GM19395 (cell line): ENCODE results near the gene STK4.
"Not testable (repeated sequence)": the region's sequence is repeated elsewhere in the genome, so short reads cannot be mapped to it uniquely, and the experiment has no call there.

Source experiments
- ATAC-seq: cut with Tn5 transposase; IDR thresholded peaks from one replicate; pipeline ENCODE4 v1.9.1; 2021; ENCODE audit warnings: mild to moderate bottlenecking, moderate library complexity; ENCODE audit not compliant: unreplicated experiment

The STK4 gene

DNA sequence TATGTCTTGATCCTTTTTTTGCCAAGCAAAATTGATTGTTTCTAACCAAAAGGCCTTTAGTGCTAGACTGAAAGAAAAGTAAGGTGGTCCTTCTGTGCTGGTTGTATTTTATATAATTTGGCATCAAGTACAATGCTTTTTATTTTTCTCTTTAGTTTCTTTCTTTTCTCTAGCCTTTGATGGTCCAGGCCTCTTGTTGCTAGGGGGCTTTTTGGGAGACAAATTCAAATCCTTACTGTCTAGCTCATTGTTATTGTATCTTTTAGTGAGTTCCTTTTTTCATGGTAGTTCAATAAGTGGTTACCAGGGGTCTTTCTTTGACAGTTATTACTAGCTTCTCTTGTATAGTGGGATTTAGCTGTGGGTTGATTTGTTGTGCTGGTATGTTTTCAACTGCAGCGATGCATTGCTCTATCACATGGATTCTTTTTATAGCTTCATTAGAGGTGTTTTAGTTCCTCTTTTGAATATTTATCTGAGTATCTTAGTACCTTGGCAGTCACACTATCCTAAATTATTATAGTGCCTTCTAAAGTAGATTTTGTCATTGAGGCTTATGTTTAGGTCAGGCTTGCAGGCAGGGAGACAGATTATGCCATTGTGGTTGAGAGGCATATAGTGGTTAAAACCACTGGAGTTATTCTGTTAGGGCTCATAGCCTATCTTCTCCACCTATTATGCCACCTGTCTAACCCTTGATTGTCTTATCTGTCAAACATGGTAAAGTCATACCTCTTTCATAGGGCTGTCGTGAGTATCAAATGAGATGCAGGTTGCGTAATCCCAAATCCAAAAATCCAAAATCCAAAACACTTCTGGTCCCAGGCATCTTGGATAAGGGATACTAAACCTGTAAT lies 85.1 kb downstream of the STK4 start:
- no peak for ATAC-seq

DNA sequence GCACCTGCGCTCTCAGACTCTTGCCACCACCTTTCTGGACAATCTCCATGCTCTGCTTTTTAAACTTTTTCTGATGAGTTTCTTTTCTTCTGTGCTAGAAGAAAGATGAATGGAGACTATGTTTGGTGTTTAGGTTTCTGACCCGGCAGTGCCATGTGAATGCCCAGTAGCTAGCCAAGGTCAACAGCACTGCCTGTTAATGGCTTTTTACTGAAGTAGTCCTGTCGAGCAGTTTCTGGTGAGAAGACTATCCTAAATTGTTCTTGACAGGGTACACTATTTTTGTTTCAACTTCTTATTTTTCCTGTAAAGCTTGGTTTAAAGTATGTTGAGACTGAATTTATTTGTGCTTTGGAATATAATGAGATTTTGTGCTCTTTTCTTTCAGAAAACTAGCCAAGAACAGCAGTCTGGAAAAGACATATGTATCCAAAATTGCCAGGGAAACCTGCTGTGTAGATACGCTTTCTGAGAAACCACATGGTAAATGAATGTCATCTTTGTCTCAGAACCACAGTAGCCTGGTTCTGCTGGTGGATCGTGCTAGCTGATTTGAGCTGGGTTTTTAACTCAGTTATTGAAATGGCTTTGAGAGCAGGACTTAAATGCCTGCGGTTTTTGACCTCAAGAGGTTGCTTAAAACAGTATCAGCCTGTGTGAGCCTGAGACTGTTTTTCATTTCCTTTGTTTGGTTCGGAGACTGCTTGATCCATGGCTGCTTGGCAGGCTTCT lies 86.6 kb downstream of the STK4 start:
- peak; percentile 76 for ATAC-seq

DNA sequence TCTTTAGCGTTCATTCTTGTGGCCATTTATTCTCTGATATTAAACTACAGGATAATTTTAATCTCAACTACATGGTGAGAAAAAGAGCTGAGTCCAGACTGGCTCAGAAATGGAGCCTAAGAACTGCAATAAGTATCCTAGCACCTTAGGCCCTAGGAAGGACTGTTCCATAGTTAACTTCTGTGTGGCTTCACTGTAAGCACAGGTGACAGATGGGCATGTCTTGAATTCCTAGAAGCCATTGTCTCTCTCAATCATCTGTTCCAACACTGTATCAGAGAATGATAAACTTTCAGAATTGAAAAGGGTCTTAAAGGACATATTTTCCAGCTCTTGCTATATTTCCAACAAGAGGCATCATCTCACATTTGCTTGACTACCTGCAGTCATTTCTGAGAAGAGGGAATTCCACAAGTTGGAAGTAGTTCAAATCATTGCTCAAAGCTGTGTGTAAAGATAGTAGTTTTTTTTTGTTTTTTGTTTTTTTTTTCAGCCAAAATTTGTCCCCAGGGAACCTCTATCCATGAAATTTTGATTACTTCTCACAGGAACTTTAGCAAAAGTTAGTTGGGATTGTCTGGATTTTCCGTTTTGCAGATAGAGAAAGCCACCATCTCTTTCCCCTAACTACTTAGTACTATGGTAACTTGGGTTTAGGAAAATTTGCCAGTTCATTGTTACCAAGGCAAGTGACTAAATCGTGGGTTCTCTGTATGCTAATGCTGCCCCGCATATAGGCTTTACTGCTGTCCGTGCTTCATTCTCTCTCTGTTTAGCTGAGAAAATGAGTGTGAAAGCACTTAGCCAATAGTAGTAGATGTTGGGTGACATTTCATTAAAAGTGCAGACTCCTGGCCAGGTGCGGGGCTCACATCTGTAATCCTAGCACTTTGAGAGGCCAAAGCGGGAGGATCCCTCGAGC lies 87.4 kb downstream of the STK4 start:
- peak; percentile 33 for ATAC-seq

DNA sequence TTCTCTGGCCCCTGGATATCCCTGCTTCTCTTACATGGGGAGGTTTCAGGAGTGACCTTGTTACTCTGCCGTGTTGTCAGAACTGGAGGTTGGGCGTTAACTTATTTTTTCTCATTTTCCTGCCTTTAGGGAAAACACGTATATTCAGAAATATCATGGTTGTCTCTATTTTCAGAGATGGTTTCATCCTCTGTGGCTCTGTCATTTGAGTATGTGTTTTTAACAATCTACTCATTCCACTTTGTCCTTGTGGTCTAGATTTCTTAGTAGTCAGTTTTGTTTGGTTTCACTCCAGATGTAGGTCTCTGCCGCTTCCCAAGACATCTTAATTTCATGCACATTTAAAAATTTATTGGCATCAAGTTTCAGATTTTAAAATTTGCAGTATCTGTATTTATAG lies 88.7 kb downstream of the STK4 start:
- no peak for ATAC-seq

- ATAC-seq: no peak
Observed at GRCh38 chr20:45056473-45057173, 90.3 kb downstream of the STK4 start.

DNA sequence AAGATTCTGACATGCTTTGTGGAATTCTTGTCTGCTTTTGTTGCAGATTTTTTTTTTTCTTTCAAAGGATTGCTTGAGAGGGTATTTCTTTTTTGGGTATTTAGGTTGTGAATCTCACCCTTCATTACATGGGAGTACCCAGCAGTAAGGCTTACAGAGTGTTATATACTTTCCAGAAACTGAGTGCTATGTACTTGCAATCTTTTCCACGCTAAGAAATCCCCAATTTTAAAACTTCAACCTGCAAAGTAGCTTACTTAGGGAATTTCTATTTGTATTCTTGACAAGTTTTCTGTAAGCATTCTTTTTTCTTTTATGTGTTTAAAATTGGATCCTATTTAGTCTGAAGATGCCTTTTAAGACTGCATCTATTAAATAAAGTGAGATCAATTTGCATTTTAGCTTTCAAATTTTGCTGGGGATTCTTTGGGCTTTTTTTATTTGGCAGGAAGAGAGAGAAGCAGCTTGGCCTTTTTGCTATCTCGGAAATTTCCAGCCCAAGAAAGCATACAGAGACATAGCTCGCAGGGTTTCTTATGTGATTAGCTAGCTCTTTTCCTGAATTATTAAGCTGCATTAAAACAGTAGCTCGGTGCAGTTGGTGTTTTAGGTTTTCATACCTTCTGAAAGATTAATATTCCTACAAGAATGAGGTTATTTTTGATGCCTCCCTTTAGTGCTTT lies 92.0 kb downstream of the STK4 start:
- ATAC-seq: no peak

DNA sequence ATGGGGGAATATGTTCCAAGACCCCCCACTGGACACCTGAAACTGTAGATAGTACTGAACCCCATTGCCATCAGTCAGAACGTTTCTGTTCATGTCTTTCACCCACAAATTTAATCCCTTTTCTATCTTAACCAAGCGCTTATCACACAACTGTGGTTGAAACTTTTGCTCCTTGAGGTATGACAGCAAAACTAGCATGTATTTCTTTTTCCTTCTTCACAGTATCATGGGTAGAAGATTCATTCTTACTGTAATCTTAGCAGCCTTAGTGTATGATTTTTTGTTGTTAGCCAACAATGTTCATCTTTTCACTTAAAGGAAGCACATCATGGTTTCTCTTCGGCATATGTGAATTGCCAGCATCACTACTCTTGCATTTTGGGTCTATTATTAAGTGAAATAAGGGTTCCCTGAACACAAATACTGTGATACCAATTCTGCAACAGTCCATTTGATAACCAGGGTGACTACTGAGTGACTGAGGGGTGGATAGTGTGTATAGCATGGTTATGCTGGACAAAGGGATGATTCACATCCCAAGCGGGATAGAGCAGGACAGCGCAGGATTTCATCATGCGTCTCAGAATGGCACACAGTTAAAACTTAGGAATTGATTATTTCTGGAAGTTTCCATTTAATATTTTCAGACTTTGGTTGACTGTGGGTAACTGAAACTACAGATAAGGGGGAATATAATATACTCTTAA lies 92.9 kb downstream of the STK4 start:
- ATAC-seq: no peak

DNA sequence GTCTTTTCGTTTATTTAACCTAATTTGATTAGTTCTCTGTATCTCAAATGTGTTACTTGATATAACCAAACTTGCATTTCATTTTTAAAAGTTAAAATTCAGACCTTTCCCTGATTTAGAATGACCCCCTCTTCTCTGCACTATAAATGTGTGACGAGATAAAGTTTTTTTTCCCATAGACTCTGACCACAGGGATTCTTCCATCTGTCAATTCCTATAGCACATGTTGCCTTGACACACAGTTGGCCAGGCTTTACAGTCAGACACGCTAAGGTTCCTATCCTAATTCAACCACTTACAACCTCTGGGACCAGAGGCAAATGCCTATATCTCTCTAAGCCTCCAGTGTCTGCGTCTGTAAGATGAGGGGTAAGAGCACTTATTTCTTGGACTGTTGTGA lies 94.0 kb downstream of the STK4 start:
- no peak for ATAC-seq

DNA sequence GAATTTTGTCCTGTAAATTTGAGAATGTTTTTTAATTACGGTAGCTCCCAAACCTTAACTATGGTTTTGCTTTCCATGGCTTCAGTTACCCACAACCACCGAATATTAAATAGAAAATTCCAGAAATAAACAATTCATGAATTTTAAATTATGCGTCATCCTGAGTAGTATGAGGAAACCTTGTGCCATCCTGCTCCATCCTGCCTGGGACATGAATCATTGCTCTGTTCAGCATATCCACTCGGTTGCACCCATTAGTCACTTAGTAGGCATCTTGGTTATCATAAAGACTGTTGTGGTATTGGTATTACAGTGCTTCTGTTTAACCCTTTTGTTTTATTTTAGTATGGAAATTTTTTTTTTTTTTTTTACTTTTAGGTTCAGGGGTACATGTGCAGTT lies 94.9 kb downstream of the STK4 start:
- ATAC-seq: no peak

GRCh38 chr20:45063107-45063506 lies 96.8 kb downstream of the STK4 start:
- not testable (repeated sequence) for ATAC-seq

- ATAC-seq: no peak
Observed at GRCh38 chr20:45064812-45065211, 98.5 kb downstream of the STK4 start.

DNA sequence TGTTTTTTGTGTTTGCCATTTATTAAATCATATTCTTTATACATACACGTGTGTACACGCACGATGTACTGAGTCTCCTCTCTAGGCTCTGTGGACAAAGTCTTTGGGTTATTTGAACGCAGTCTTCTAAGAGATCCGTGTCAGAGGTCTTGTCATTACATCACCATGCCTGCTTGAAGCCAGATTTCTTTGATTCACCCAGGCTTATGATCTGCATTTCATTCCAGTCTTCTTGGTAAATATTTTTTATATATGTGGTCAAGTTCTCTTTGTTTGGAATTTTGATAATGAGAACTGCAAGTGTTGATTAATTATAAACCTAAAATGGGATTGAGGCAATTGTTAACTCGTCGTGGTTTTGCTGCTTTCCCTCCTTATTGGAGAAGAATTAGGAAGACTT lies 100.1 kb downstream of the STK4 start:
- ATAC-seq: no peak

DNA sequence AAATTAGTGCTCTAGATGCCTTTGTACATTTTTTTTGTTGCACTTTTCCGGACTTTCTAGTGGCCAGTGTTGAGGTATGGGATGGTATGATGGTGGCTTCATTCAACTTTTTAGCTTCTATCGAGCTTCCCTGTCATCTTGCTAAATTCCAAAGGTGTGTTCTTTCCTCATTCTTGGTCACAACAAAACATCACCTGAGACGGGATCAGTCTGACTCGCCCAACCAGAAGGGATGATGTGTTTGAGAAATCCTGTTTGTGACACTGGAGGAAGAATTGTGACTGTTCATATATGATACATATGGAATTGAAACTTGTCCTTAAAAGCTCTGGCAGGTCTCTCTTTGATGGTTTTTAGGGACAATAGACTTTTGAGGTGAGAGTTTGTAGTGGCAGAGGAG lies 100.8 kb downstream of the STK4 start:
- ATAC-seq: no peak

GRCh38 chr20:45067558-45067957 lies 101.2 kb downstream of the STK4 start:
- no peak for ATAC-seq

DNA sequence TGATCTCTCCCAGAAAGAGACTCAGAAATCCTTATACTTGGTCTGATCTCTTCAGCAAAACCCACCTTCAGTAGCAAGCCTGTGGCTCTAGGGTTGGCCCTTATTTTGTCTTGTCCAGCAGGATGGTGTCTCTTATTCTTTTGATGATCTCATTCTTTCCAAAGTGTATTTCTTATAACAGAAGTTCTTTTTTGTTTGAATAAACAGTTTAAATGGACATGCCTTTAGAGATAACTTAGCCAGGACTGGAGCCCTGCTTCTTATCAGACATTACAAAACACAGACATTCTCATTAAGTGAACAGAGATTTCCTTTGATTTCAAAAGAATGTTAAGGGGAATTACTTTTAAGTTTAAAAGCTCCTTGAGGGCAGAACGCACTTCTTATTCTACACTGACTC lies 102.9 kb downstream of the STK4 start:
- no peak for ATAC-seq

- ATAC-seq: no peak
Observed at GRCh38 chr20:45070932-45071632, 104.8 kb downstream of the STK4 start.

DNA sequence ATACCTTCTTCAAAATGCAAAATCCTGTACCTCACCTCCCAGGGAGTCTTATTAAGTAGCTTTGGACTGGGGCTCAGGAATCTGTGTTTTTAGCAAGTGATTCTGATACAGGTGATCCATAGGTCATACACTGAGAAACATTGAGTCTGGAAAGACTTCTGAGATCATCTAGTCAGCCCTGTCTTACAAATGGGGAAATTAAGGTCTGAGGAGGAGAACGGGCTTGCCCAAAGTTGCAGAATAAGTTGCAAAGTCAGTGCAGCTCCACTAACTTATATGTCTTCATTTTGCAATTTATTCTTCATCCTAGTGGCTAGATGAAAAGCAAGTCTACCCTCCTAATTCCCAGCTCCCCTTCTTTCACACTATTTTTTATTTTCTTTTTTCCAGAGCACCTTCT lies 105.8 kb downstream of the STK4 start:
- no peak for ATAC-seq

DNA sequence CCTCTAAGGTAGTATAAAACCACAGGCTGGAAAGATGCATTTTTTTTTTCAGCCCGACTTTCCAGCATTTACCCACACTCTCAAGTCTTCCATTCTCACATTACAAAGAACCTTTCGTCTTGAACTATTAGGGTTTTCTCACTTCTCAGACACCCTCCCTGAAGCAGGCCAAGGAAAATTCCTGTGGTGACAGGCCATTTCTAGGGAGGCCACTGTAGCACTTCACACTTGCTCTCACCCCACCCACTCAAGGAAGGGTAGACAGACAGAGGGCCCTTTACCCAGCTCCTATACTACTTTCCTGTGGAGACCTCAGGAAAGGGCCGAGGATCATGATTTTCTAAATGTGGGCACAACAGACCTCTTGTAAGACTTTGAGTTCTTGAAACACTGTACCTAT lies 106.9 kb downstream of the STK4 start:
- no peak for ATAC-seq

DNA sequence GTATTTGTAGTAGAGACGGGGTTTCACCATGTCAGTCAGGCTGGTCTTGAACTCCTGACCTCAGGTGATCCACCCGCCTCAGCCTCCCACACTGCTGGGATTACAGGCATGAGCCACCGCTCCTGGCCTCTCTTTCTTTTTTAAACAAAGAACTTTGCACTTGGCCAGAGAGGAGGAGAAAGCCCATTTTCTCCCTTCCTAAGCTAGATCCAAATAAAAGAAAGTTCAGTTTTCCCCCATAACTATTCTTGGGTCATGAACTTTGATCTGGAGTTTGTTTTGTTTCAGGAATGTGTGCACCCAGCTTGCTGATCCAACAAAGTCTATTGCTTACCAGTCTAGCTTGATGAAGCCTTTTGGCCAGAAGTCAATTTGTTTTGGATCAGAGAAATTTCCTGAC lies 111.2 kb downstream of the STK4 start:
- no peak for ATAC-seq
